Stimulated activated CD4-positive, alpha-beta T cell treated with anti-CD3 and anti-CD28 coated beads, Interleukin-15, amount 100 ng/mL, for 24 hours (primary cell): ENCODE measurements around the gene CARD19.

Source experiments
- DNase-seq: peaks from one replicate; pipeline ENCODE4 v3.0.0-alpha.2; 2020

The CARD19 gene

DNA sequence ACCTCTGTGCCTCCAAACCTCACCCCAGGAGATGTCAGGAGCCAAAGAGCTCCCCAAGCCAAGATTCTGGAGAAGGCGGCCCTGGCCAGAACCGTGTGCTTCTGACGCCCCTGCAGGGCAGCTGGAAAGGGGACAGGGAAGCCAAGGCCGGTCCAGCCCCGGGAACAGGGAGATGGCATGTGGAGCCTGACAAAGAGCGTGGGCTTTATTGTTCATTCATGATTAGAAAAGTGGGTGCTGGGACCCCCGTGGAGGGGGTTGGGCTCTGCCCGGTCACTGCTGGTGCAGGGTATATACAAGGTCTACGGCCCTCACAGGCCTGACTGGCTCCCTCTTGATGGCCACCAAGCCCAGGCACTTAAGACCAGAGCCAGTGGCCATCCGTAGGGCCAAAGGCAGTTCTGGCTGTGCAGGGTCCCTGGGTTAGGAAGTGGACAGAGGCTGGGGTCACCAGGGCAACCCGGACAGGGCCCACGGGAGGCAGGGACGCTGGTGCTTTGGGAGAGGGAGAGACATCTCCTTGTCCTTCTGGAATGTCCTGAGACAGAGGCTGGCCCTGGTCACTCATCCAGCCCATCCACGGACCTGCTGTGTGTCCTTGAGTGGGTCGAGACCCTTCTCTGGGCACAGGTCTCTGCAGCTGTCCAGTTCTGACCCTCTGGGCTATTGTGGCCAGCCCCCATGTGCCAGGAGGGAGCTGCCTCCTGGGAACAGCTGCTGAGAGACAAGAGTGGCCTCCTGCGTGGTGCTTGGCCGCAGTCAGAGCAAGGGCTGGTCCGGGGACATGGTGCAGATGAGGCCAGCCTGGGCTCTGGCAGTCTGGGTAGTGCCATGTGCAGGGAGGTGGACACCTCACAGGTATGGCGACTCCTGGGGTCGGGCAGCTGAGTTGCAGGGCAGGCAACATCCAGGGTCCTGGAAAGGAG is 25.6 kb downstream of the CARD19 start:
- DNase-seq, result no peak

DNA sequence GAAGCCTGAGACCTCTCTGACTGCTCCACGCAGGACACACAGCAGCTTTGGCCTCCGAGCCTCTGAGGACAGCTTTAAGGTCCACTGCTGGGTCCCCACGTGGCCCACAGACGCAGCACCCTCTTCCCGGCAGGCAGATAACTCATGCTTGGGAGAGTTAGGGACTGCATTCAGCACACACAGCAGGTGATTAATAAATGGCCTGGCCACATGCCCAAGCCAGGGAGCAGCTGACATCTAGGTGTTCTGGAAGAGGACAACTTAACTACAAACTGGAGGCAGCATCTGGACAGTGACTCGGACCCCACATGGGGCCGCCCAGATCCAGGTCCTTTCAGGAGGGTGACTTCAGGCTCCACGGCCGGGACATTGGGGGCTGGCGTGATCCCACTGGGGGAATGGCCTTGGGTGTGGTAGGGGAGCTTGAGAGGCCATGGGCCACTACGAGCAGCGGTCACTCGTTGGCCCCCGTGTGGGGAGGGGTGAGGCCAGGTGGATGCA is 26.8 kb downstream of the CARD19 start:
- no peak for DNase-seq

DNA sequence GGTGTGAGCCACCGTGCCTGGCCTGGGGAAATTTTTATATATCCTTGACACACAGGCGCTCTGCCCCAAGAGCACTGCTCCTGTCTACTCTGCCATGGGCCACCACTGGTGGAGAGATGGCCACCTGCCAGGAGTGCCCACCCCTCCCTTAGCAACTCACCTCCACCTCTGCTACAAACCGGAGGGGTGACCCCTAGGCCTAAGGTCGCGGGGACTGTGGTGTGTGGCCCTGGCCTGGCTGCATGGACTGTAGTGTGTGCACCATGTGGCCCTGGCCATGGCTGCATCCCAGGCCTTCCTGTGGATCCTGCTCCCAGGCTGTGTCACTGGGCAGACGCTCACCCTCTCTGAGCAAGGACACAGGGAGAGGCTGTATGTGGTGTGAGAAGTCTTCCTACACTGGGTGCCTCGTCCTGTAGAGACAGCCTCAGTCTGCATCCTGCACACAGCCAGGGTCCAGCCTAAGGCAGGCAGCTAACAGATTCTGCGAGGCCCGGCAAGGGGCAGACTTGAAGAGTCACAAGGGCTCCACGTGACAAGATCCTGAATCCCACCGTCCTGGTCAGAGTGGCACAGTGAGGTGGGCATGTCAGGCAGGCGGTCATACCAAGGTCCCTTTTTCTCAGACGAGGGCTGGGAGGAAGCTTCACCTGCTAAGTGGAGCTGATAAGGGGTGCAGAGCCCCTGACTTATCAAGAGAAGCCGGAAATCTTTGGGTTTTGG is 27.7 kb downstream of the CARD19 start:
- DNase-seq, result no peak

DNA sequence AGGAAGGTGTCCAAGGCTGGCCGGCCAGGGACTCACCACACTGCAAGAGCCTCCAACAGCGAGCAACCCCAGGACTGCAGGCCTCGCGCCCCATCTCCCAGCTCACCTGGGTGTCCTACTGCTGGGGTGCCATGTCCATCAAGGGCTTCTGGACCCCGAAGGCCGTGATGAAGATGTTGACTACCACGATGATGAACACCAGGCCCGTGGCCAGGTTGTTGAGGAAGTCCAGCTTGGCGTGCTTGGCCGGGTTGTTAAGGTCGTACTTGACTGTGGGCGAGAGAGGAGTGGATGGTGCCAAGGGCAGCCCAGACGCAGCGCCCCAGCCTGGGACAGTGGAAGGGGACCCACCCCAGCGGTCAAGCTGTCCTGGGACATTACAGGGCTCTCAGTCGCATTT is 28.8 kb downstream of the CARD19 start:
- DNase-seq, result no peak

DNA sequence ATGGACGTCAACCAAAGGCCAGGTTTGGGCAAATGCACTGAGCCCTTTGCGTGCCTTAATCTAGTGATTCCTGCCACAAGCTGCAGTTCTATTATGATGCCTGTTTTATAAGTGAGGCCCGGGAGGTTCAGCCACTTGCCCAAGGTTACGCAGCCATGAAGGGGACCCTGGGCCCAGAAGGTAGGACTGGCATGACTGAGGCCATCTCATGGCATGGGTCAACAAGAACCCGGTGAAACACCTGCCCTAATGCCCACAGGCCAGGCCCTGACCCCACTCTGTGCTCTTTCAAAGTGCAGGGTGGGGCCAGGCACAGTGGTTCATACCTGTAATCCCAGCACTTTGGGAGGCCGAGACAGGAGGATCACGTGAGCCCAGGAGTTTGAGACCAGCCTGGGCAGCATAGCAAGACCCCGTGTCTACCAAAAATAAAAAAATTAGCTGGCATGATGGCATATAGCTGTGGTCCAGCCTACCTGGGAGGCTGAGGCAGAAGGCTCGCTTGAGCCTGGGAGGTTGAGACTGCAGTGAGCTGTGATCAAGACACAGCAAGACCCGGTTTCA is 29.4 kb downstream of the CARD19 start:
- DNase-seq, result no peak

DNA sequence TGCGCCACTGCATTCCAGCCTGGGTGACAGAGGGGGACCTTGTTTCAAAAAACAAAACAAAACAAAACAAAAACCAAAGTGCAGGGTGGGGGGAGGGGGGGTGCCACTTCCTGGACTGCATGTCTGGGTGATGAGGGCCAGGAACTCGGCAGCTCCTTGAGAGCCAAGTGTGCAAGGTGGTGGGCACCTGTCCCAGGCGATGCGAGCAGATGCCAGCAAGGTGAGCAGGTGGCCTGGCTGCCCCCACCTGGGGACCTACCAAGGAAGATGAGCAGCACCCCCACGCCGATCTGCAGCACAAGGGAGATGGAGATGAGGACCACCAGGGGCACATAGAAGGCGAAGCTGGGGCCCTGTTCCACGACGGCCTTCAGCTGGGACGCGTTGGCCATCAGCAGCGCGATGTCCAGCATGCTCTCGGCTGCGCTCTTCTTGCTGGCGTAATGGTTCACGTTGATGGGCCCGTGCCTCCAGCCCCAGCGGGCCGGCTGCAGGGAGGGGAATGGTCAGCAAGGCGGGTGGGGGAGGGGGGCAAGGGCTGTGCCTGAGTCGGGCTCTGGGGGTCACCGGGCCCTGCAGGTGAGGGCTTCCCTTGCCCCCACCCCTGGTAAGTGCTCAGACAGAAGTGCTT is 30.2 kb downstream of the CARD19 start:
- DNase-seq, result no peak

DNA sequence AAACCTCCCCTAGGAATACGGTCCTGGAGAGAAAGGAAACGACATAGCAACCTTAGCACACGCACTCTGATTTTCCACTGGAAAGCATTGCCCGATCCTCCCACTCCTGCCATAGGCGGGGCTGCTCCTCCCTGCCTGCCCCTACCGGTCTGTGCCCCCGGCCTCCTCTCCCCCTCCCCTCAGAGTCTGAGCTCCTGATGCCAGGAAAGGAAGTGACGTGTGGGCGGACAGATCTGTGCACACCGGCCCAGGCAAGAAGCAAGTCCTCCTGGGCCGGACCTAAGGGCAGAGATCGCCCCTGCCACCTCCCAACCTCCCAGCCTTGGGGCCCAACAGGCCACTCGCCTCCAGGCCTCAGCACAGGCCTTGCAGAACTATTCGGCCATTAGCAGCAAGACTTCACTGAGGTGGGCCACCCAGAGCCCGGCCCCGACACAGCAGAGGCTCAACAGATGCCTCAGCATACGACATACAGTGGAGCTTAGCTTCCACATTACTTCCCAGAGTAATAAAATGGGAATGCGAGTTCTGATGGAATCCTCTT is 30.9 kb downstream of the CARD19 start:
- peak; percentile 56 for DNase-seq

DNA sequence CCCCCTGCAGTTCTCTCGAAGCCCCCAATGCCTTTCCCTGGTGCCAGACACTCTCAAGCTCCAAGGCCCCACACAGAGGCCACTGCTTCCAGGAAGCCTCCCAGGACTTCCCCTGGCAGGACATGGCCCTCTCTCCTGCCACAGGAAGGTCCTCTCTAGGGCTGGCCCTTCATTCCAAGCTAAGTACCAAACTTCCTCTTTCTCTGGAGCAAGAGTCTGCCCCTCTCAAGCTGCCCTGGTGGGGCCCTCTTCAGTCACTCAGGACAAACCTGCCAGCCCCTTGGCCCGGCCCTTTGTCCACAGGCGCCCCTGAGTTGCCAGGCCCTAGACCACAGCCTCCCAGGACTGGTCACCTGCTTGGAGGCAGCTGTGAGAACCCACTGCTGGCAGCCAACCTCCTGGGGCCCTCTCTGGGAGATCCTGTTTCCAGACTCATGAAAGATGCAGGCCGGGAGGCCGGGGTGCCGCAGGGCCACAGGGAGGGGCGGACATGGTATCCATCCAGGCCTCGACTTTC is 31.4 kb downstream of the CARD19 start:
- DNase-seq, result no peak

DNA sequence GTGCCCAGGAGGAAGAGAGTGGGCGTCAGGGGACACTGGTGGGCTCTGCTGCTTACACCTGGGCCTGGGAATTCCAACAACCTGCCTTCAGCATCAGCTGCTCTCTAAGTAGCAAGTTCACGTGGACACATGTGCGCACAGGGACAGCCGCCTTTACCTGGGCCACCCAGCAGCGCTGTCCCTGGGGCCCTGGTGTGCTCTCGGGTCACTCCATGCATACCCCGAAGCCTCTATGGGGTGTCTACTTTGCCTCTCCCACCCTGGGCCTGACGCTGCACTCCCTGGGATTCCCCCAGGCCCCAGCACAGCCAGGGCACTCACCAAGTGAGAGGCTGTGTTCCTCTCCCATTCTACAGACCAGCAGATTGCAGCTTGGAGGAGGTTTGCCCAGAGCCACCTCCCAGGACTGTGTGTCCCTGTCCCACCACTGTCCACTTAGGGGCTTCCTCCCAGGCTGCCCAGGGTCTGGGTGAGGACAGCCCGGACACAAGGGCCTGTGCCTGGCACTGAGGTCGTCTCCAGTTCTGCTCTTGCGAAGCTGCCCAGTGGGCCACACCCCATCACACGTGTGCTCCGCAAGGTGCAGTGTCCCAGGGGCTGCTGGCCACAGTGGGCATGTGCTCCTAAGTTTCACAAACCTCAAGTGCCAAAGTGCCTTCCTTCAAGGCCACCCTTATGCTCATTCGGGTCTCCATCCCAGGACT is 32.1 kb downstream of the CARD19 start:
- DNase-seq, result no peak

DNA sequence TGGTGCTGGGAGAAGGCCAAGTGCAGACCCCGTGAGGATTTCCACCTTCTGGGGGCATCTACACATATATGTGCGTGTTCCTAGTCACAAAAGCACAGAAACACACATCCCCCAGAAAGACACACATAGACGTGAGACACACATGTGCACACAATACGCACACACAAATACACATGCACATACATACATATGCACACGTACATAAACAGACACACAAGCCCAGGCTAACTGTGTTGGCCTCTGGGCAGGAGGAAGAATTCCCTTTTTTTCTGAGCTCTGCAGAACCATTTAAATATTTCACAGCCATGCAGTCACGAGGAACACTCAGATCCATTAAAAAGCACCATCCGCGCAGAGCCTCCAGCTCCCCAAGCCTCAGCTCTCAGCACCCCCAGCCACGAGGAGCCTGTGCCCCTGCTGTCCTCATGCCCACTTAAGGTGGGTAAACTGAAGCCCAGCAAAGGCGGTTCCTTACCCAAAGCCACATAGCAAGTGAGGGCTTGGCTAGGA is 32.8 kb downstream of the CARD19 start:
- no peak for DNase-seq

DNA sequence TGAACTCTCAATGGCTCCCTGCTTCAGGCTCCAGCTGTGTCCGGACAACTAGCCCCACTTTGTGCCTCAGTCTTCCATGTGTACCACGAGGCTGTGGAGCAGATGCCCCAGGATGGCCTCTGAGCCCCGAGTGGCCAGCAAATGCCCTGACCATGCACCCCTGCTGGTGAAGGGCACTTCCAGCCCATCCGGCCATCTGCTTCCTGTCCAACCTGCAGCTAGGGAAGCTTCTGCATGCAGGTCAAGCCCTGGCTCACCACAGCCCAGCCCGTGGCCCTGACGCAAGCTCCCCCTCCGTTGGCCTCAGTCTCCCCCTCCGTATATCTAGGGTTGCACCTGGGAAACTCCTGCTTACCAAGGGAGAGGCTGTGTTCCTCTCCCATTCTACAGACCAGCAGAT is 33.3 kb downstream of the CARD19 start:
- DNase-seq, result no peak

DNA sequence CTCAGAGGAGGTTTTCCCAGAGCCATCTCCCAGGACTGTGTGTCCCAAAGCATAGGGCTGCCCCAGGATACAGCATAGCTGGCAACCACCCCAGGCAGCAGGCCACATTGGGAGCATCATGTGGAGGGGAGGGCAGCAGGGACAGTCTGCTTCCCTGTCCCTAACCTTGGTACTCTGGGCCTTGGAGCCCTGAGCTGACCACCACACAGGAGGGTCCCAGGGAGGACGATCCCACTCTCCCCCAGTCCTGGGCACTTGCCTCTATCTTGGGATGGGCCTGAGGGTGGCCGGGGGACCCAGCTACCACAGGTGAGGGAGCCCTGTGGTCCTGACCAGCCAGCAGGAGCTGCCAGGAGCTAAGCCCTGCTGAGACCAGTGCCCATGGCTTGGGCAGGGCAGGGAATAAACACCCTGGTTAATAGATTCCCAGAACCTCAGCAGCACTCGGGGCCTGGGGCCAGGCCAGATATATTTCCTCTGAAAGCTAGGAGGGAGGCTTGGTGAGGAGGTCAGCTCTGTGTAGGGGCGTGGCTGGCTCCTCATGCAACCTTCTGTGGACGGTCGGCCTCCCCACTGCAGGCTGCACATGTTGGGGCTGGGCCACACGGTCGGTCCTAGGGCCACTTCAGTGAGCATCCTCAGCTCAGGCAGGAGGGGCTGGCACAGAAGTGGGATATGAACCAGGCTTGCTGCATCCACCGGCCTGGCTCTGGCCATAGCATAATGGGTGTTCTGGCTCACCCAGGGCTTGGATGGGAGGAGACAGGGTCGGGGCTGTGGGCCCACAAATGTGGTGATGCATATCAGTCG is 33.9 kb downstream of the CARD19 start:
- no peak for DNase-seq

DNA sequence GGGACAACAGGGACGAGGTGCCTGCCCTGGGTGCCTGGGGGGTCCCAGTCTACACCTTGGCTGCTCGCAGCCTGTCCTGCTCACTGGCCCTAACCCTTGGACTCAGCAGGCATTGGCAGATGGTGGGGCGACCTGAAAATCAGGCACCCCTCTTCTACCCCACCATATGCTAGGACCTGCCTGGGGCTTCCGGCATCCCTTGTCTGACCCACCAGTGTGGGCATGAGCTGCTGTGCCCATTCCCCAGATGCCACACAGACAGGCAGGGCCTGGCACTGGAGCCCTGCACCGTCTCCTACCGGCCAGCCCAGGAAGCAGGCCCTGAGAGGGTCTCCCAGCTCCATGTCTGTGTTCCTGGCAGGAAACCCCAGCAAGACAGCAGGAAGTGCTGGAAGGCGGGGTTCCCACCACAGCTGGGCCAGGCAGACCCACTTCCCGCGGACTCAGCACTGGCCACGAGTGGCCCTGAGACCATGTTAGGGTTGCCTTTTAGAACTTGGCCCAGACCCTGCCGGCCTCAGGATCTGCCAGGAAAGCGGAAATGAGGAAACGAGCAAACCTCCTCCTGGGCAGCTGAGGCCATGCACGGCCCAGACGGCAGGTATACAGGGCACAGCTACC is 35.0 kb downstream of the CARD19 start:
- no peak for DNase-seq

DNA sequence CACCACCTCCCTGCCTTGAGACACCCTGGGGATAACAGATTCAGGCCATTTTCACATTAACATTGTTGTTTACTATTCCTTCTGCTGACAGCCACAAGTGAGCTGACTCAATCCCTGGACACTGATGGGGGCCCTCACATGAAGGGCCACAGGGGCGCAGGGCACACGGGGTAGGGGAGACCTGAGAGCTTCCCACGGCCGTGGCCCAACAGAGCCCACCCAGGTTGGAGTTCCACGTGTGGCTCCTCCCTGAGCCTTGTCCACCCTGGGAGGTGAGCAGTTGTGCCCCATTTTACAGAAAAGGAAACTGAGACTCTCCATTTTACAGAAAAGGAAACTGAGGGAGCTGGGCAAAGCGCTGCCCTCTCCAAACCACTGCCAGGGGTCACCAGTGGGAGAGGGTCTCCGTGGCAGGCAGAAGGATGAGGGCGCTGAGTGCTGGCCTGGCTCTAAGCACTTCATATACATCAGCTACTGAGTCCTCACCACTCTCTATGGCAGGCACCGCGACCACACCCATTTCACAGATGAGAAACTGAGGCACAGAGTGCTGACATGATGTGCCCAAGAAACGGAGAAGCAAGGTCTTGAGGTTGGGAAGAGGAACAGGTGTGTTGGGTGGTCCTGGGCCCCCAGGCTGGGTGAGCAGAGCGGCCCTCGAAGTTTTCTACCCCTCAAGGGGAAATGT is 35.7 kb downstream of the CARD19 start:
- DNase-seq, result no peak

DNA sequence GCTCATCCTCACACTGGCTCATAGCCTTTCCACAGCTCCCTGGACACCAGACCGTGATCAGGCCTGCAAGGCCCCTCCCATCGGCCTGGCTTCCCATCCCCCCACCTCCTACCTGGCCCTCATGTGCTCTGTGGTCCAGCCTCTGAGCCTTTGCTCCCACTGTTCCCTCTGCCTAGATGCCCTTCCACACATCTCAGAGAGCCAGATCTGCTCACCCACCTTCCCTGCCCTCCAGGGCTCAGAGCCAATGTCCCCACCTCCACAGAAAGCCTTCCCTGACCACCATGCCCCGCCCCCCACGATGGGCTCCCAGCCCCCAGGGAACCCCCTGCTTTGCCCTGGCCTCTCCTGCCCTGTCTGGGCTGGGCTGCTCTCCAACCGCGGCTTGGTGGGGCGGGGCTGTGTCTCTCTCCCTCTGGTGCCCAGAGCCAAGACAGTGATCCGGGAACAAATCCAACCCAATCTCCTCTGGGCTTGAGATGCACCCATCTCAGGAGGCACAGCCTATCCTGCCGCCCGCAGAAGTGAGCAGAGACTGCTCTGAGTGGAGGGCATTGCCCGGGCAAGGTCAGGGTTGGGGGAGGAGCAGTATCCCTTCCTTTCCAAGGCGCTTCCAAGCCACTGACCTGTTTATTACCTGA is 36.4 kb downstream of the CARD19 start:
- DNase-seq, result no peak

DNA sequence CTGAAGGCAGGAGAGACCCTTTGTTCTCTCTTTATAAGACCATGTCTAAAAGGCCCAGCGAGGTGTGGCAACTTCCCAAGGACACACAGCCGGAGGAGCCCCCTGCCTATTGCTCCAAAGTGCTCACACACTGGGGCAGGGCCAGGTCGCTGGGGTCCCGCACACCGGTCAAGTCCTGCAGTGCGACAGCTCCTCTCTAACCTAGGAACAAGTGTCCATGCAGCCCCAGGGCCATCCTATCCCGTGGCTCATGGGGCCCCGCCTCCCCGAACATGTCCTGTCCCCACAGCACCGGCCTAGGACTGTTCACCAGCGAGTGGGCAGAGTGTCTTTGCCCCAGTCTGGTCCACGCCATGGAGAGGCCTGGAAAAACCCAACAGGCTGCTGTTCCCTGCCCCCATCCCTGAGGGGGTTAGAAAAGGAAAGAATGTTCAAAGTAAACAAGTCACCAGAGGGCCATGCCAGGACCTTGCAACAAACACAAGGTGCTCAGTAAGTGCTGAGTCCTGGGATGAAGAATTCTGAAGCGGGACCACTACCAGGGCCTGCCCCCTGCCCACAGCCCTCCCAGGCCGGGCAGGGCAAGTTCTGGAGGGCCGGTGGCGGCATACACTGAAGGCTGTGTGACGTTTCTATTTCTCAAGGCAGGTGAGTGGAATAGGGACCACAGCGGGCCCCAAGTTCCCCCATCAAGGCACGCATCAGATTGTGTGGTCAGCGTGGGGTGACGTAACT is 37.1 kb downstream of the CARD19 start:
- DNase-seq, result no peak

DNA sequence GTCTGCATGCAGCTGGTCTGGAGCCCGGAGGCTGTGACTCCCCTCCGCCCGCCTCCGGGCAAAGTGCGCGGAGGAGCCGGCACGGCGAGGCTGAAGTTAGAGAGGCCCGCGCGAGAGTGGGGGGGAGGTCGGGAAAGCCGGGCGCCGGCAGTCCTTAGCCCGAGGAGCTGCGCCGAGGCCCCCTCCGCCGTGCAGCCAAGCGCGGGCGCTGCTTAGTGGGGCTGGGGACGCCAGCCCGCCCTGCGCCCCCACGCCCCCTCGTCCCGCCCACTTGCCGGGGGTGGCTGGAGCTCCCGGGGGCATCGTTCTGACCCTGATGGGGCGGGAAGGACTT is 37.6 kb downstream of the CARD19 start:
- peak; percentile 74 for DNase-seq

DNA sequence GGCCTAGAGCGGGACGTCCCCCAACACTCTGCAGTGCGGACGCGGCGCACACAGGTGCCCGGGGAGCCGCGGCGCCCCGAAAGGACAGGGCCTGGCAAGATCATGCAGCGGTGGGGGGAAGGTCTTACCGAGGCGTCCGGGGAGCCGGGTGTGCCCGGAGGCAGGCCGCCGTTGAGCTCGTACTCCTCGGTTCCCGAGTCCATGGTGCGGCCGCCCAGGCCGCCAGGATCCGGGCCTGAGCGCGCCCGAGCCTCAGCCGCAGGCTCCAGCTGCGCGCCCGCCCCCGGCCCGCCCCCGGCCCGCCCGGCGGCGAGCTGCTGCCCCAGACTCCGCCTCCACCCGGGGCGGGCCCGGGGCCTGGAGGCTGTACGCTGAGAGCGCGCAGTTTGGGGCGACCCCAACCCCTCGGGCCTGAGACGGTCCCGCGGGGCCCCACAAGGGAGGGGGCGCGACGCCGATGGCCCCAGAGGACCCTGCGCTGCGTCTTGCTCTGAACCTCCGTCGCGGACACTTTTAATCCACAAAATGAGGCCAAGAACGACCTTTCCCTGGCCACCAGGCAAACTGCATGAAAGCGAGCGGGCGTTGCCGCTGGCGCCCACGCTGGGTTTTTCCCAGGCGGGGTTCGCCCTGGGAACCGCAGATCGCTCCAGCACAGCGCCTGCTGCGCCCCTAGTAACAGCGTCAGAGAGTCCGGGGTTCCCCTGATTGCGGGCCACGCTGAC is 38.2 kb downstream of the CARD19 start, which contains the start of gene NINJ1:
Gene NINJ1 (minus strand): TSS at position 237 of the 725 bp plus-strand sequence. CDS start 34 bp downstream, at position 203.
- DNase-seq, result peak; percentile 91
